Caki2 (cell line): ENCODE measurements around the gene BTBD19. TPM values are rescaled to one million over a fixed set of nuclear protein-coding genes. Genes with fewer than 3 reads are reported as not detected.
"Not testable (repeated sequence)": the region's sequence is repeated elsewhere in the genome, so short reads cannot be mapped to it uniquely, and the experiment has no call there.

ENCODE experiments used
- DNase-seq: peaks from one replicate; pipeline ENCODE4 v3.0.0-alpha.2; 2015; ENCODE audit warnings: low read depth
- in situ Hi-C: cut with HindIII; loops from 2 replicates; pipeline ENCODE4 v1.10.0; 2016; ENCODE audit warnings: low sequenced_read_pairs, low pct_unique_long_range_greater_than_20kb, mixed read lengths
- total RNA-seq: library from RNA; depleted of rRNA; stranded (reverse); fragments of >200 nt; shearing (Covaris generic); gene quantifications from 2 replicates; pipeline ENCODE4 v1.2.3, GENCODE V29; 2014; ENCODE audit warnings: low replicate concordance

BTBD19 gene
- total RNA-seq, 1 experiment from 2014 or later = 1.9 TPM

- in situ Hi-C loops = no loop called here
- no peak for DNase-seq
Measured at GRCh38 chr1:44786138-44786840, 22.0 kb upstream of the BTBD19 start.

DNA sequence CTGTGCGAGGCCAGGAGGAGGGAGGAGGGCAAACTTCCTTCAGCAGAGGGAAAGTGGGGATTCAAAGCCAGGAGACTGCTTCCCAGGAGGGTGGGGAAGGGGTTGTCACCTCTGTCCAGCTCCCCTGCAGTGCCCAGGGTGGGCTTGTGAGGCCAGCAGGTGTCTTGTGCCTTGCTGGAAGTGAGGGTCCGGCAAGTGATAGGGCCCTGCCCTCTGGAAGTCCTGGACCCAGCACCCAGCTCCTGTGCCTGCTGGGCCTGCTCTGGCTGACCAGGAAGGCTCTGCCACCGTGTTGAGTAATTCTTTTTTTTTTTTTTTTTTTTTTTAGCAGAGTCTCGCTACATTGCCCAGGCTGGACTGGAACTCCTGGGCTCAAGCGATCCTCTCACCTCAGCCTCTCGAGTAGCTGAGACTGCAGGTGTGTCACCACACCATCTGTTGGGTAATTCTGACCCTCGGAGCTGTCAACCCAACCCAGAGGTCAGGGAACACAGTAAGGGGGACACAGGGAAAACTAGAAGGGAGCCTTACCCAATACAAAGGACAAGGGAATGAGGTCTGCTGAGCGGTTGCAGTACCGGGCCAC is 21.4 kb upstream of the BTBD19 start:
- in situ Hi-C loops = no loop called here
- DNase-seq = no peak

DNA sequence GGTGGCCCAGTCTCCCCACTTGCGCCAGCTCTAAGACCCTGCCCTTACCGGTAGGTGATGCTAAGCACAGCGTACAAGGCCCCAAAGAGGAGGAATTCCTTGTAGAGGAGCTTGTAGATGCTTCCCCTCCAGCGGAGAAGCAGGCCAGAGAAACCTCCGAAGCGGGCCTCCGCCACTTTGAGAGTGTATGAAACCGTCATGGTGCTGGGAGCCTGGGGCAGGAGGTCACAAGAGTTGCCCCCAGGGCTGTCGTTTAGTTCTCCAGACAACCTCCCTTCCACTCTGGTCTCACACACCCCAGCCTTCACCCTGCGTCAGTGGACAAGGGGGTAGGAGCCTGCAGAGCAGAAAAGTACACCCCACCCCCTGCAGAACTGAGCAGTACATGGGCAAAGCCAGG is 20.8 kb upstream of the BTBD19 start:
- no peak for DNase-seq
- in situ Hi-C loops = no loop called here

DNA sequence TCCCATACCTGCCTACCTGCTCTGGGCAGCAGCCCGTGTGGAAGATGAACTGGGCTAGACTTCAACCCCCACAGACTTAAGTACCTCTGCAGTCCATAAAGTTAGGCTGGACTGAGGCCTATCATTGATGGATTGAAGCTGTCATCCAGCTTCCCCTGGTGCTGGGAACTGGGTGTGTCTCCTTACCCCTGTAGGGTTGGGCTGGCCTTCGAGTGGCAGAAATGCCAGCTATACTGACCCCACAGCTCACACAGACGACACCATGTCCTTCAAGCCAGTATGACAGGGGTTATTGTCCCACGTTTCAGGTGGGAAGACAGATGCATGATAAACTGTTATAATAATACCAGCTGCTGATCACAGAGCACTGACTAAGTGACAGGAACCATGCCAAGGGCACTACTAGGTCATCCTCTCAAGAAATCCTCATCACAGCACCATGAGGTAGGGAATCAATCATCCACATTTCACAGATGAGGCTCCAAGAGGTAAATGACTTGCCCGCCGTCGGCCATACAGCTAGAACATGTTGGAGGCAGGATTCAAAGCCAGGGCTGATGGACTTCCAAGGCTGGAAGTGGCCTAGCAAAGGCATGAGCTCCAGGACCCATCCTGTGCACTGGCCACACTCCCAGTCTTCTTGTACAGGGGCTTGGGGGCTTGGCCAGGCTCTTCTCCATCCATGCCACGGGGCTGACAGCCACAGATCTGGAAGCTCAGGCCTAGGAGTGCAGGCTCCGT is 20.0 kb upstream of the BTBD19 start, which contains the start of gene BEST4:
Gene BEST4 (minus strand): TSS at position 51 of the 741 bp plus-strand sequence. CDS start 465 bp downstream, outside the sequence.
- in situ Hi-C loops = no loop called here
- DNase-seq = no peak

- in situ Hi-C loops = no loop called here
- no peak for DNase-seq
Measured at GRCh38 chr1:44790968-44791801, 17.1 kb upstream of the BTBD19 start.

DNA sequence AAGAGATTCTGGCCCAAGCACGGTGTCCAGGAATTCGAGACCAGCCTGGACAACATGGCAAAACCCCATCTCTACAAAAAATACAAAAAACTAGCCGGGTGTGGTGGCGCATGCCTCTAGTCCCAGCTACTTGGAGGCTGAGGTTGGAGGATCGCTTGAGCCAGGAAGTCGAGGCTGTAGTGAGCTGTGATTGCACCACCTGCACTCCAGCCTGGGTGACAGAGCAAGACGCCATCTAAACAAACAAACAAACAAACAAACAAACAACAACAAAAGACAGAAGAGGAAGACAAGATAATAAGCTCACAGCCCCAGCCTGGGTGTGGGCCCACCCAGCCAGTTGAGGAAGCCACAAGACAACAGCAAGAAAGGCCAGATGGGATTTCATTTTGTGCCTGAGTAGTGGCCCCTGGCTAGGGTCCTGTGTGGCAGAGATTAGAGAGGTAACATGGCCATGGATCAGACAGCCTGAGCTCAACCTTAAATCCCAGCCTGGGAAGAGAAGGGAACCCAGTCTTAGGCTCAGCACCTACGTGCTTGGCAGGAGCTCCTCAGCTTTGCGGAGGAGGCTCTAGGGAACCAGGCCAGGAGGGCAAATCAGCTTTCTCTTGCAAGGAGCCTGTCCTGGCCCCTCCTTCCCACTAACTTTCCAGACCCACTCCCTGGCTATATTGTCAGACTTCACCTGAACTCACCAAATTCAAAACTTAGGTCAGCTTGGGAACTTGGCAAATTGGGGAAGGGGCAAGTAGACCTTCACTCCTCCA is 15.4 kb upstream of the BTBD19 start:
- DNase-seq = no peak
- in situ Hi-C loops = no loop called here

- in situ Hi-C loops, DNase-seq: not testable (repeated sequence)
Measured at GRCh38 chr1:44797886-44798285, 10.4 kb upstream of the BTBD19 start.

- no peak for DNase-seq
- in situ Hi-C loops = no loop called here
Measured at GRCh38 chr1:44798481-44799365, 9.6 kb upstream of the BTBD19 start.

- in situ Hi-C loops = no loop called here
- DNase-seq = peak; percentile 98
Measured at GRCh38 chr1:44799770-44800584, 8.3 kb upstream of the BTBD19 start, which contains the start of gene PLK3. Gene PLK3 (plus strand): TSS chr1:44800377. CDS start chr1:44800464, 87 bp downstream.

GRCh38 chr1:44801491-44802305 is 6.6 kb upstream of the BTBD19 start:
- DNase-seq = no peak
- in situ Hi-C loops = no loop called here

- in situ Hi-C loops = no loop called here
- DNase-seq = no peak
Measured at GRCh38 chr1:44802306-44803061, 5.8 kb upstream of the BTBD19 start.

- in situ Hi-C loops = no loop called here
- DNase-seq = no peak
Measured at GRCh38 chr1:44803062-44803311, 5.3 kb upstream of the BTBD19 start.

- DNase-seq = no peak
- in situ Hi-C loops = no loop called here
Measured at GRCh38 chr1:44803312-44804095, 4.8 kb upstream of the BTBD19 start.

- DNase-seq = no peak
- in situ Hi-C loops = no loop called here
Measured at GRCh38 chr1:44805311-44806024, 2.9 kb upstream of the BTBD19 start.
